ENCODE measurements around the gene ENSA.
"Not testable (repeated sequence)": the region's sequence is repeated elsewhere in the genome, so short reads cannot be mapped to it uniquely, and the experiment has no call there.

- TF ChIP-seq POLR2A, POLR2AphosphoS5, TAF1, POU2F2, SPI1 (IDR thresholded peaks at IDR 0.05; ENCODE audit: low read depth, low read length): not testable (repeated sequence)
Observed at GRCh38 chr1:150581962-150582361, 47.5 kb downstream of the ENSA start.

Data from GM12891 (cell line).